Suppressor macrophage (primary cell): ENCODE data around the gene HYDIN.
"Not testable (repeated sequence)": the region's sequence is repeated elsewhere in the genome, so short reads cannot be mapped to it uniquely, and the experiment has no call there.

Experiments
- DNase-seq, 4 experiments: peaks; one replicate each; pipeline ENCODE4 v3.0.0-alpha.2; 2020 to 2022

HYDIN gene

DNA sequence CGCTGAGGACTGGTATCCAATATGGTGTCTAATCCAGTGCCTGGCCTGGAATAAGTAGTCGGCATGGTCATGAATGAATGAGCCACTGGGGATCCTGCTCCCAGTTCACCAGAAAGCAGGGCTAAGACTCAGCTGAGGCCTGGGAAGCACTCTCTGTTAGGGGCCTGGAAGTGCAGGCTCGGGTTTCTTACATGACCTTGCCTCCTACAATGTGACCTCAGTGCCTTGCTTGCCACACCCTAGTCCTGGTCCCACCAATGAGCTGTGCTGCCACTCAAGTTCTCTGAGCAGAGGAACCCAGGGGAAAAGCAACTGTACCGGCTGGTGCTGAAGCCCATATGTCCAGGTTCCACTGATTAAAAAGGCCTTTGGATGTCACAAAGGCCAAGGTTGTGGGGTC, 238.0 kb downstream of the HYDIN start:
- not testable (repeated sequence) for DNase-seq

DNA sequence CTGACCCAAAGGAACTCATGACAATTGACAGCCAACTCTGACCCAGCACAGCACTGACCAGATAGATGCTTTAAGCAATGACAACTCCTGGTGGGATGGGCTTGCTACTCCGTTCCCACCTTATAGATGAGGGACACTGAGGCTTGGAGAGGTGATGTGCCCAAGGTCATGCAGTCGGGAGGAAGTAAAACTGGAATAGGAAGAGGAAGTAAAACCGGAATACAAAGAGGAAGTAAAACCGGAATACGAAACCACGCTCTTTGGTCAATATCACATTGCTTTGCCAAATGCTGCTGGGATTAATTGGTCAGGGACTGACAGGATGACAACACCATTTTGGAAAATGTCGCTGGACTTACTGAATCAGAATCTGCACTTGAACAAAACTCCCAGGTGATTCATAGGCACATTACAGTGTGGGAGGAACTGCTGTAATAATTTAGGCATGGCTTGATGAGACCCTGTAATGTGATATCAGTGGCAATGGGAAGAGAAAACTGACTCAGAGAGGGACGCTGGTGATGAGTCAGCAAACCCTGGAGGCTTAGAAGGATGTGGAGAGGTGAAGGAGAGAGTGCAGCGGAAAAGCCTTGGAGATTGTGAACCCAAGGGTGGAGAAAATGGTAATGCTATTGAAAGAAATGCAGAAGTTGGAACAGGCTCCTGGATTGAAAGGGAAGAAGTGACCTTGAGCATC, 243.4 kb downstream of the HYDIN start:
- not testable (repeated sequence) for DNase-seq

DNA sequence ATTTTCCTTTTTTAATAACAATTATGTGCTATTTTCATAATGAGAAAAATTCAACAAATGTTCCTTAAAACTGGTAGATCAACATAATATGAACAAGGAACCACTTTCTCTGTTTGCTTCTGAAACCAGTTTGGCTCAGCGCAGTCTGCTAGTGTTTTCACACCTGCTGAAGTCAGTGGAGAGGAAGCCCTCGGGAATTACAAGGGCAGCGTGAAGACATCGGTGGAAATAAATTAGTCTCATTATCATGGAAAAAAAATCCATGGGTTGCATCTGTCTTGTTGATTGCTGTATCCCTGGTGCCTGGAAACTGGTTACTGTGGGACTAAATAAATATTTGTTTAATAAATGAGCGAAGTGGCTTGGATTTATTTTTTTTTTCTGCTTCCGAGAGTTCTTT, 245.8 kb downstream of the HYDIN start:
- not testable (repeated sequence) for DNase-seq

DNA sequence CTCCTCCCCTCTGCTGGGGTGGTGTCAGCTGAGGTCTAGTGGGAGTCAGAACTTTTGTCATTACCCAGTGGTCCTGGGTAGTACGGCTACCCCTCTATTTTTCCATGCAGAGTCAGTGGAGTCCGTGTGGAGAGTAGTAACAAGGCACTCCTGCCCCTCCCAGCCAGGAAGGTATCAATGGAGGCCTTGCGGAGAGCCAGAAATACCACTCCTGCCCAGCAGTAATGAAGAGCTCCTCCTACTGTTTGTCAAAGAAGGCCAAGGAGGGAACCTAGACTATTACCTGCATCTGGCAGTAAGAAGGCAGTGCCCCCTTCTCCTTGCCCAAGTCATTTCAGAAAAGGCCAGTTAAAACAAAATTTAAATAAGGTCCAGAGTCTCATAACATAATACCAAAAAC, 262.2 kb downstream of the HYDIN start:
- DNase-seq: not testable (repeated sequence)

DNA sequence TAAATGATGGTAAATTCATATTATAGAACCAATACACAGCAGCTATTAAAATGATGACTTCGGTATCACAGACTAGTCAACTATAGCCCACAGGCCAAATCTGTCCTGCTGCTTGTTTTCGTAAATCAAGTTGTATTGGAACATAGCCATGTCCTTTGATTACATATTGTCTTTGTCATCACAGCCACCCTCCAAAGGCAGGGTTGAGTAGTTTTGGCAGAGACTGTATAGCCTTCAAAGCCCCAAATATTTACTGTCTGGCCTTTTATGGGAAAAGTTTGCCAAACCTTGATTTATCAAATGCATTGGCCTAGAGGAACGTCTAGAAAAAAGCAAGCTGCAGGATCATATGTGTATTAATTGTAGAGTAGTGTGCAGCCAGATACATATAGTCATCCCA, 270.4 kb downstream of the HYDIN start:
- not testable (repeated sequence) for DNase-seq

DNA sequence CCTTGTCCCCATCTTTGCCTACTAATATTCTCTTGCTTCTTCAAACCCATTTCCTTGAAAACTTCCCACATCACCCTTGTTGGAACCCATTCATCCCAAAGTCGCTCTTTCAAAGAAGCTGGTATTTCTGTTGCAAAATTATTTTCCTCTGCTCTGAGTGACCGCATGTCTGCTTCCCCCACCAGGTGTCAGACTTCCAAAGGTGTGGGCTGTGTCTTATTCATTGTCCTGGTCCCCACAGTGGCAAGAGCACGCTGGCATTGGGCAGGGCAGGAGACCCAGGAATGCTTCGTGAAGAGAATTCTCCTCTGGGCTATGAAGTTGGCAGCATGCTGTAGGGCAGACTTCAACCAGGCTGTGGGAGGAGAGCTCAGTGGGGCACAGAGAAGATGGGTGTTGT, 275.6 kb downstream of the HYDIN start:
- DNase-seq: not testable (repeated sequence)

DNA sequence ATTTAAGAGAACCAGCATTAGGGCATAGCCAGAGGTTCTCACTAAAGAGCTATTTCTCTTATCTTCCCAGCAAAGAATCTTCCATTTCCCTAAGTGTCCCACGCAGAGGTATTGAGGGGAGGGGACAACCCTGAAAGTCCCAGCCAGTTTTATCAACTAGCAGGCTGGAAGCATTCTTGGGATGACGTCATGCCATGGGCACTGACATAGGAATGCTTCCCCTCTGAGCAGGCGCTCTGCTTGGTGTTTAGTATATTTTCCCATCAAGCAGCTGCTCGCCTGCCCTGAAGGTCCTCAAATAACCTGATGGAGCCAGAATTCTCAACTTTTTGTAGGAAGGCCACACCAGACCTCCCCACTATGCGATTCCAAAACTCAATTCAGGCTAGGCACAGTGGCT, 276.7 kb downstream of the HYDIN start:
- not testable (repeated sequence) for DNase-seq

DNA sequence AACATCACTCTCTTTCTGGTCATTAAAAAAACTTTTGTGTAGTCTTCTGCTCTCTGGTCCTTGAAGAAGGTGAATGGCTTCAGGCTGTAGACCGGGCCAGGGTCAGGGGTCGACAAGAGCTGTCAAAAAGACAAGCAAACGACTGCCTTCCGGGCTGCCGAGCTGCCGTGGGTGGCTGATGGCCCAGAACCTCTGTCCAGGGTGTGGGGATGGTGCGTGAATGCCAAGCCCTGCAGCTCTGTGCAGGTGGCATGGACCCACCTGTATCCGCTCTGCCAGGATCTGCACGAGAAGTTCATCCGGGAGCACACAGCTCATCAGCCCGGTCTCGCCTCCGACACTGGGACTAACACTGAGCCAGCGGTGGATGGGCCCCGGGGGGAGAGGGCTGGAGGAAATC, 287.0 kb downstream of the HYDIN start:
- DNase-seq: not testable (repeated sequence)

DNA sequence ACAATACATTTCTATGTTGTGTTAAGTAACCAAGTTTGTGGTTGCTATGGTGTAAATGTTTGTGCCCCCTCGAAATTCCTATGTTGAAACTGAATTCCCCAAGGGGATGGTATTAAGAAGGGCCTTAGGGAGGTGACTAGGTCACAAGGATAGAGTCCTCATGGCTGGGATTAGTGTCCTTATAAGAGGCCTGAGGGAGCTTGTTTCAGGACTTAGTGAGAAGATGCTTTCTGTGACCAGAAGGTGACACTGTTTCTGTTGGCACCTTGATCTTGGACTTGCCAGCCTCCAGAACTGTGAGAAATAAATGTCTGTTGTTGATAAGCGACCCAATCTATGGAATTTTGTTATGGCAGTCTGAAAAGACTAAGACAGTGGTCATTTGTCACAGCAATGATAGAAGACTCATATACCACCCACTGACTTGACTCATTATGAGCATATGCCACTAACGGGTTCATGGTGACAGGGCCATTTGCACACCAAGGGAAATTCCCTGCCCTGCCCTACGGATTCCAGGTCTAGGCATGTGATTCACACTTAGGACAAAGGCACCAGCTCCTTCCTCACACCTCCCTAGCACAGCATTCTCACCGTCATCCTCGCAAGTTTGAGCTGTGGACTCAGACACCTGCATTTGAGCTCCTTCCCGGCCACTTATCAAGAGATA, 290.7 kb downstream of the HYDIN start:
- DNase-seq: not testable (repeated sequence)

DNA sequence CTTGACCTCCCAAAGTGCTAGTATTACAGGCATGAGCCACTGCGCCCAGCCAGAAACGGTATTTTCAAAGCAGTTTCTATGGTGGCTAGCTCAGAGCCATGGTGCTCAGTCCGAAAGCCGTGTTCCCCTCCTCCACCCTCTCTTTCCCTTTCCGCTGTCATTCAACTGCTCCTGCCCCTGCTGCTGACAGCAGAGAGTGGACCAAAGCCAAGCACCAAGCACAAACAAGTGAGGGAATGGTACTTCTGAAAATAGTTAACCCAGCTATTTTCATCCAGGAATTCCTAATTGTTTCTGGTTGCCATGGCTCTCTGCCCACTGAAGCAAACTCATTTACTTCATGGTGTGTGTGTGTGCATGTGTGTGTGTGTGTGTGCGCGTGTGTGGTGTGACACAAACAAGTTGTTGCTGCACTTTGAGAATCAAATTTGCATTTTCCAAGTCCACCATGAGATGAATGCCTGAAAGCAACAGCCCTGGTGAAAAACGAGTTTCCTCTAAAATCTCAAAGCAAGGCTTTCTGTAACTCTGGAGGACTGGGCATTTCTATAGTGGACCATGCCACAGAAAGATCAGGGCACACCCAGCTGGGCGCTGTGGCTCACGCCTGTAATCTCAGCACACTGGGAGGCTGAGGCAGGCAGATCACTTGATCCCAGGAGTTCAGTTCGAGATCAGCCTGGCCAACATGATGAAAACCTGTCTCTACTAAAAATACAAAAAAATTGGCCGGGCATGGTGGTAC, 293.6 kb downstream of the HYDIN start:
- DNase-seq: not testable (repeated sequence)

DNA sequence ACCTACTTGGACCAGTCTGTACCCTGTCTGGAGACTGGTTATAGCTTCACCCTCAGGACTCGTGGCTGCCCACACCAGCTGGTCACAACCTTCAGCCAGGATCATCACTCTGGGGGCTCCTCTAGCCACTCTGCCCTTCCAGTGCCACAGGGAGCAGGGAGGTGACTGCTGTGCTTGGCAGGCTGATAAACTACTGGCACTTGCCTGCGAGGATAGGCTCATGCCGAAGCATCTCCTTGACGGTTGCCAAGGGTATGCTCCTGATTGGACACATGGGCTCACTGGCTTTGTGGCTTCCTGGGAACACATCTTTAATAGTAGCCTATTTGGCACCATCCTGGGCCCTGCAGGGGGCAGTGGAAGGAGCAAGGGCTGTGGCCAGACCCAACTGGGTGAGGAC, 295.2 kb downstream of the HYDIN start:
- not testable (repeated sequence) for DNase-seq

DNA sequence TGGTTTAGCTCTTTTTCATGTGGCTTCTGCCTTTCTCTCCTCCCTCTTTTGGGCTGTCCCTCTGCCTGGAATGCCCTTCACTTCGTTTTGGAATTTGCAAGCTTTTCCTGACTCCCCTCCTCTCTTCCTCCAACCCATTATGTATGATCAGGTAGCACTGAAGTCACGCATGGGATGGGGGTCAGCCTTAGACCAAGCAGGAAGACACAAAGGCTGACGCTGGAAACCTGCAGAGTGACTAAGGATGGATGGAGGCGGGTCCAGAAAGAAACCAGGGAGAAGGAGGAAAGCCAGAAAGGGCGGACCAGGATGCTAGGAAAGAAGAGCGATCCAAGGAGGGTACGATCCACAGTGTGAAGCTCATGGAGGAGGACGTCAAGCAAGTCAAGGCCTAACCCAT, 296.8 kb downstream of the HYDIN start:
- DNase-seq: not testable (repeated sequence)

DNA sequence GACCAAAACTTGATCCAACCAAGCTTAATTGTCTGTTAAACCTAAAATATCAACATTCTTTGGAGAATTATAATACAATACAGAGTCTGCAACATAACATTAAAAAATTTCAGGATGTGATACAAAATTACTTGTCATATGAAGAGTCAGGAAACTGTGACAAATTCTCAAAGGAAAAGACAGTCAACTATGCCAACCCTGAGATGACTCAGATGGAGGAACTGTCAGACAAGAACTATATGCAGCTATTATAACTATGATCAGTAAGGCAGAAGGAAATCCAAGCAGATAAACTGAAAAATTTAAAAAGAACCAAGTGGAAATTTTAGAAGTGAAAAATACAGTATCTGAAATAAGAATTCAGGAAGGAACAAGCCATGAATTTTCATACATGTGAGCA, 299.8 kb downstream of the HYDIN start:
- DNase-seq: not testable (repeated sequence)

DNA sequence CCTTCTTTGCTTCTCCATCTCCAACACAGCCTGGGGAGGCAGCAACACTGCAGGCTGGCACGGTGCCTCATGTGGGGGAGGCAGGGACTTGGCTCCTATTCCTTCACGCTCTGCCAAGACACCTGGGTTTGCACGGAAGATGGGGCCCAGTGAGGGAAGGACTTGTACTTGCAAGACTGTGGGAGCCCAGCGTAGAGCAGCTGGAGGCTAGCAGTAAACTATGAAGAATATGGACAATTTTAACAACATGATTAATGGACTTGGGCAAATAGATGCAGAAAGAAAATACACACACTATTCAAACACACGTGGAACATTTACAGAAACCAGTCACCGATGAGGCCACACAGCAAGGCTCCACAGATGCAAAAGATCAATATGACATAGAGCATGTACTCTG, 308.4 kb downstream of the HYDIN start:
- DNase-seq: not testable (repeated sequence)

DNA sequence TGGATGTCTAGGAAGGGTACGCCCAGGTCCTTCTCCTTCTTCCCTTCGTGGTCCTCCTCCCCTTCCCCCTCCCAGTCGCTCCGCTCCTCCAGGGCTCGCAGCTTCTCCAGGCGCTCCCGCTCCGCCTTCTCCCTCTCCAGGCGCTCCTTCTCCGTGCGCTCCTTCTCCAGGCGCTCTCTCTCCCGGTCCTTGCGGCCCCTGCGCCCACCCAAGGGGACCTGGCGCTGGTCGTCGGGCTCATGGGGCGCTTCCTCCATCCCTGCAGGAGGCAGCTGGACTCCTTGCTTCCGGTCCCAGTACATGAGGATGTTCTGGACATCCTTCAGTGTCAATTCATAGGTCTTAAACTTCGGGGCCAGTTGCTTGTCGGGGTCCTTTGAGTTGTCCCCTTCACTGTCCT, 309.9 kb downstream of the HYDIN start:
- not testable (repeated sequence) for DNase-seq

DNA sequence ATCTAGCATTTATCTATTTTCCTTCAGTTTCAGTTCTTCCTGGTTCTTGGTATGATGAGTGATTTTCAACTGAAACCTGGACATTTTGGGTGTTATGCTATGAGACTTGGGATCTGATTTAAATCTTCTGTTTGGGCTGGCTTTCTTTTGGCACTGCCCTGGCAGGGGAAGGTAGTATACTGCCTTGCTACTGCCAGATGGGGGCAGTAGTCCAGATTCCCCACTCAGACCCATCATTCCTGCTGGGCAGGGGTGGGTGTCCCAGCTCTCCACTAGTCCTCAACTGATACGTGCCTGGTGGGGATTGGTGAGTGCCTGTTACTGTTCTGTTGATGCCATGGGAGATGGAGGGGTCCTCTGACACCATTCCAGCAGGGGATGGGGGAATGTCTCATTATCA, 342.3 kb downstream of the HYDIN start:
- DNase-seq: not testable (repeated sequence)

DNA sequence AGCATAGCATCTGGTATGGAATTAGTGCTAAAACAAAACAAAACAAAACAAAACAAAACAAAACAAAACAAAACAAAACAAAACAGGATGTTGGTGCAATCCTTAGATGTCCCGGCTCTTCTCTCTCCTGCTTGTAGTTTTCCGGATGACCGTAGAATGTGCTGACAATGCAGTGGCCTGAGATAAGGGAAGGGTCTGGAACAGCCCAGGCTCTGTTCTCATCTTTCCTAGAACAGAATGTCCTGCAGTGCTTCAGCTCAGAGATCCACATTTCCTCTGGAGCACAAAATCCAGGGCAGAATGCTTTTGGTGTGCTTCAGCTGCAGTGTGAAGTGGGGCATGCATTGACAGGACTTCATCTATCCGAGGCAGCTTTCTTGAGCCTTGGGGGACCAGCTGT, 345.9 kb downstream of the HYDIN start:
- not testable (repeated sequence) for DNase-seq

DNA sequence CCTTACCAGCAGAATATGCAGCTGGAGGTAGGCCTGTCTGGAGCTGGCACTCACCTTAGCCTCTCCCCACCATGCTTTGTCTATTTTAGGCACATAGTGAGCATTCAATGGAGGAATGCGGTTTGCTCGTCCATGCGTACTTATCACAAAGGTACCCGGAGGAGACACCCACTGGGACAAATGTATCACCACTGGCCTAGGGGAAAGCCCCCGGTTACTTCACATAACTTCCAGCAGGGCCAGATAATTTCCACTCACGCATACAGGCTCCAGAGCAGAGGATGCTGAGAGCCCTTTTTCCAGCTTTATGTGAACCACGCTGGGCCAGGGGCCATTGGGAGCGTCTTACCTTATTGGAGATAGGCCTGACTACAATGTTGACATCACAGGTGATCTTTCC, 348.2 kb downstream of the HYDIN start:
- DNase-seq: not testable (repeated sequence)

DNA sequence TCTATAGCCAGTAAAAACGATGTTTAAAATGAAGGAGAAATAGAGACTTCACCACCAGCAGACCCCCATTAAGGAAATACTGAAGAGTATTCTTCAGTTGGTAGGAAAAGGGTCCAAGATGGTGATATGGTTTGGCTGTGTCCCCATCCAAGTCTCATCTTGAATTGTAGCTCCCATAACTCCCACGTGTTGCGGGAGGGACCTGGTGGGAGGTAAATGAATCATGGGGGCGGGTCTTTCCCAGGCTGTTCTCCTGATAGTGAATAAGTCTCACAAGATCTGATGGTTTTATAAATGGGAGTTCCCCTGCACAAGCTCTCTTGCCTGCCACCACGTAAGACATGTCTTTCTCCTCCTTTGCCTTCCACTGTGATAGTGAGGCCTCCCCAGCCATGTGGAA, 352.6 kb downstream of the HYDIN start:
- DNase-seq: peak; percentile 28 to 61 (median 47)

DNA sequence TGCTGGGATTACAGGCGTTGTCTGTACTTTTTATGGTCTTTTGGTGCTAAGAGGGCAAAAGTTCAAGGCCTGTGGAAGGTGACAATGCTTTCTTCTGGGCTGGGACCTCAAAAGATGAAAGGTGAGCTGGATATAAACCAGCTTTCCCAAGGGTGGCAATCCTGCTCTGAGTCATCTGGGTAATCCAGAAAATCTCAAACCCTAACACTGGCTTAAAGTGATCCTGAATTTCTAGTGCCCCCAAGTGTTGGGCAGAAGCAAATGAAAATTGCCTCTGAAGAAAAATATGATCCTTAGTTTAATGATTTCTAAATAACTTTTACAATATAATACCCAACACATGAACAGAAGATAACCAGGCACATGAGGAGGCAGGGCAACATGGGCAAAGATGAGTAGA, 354.1 kb downstream of the HYDIN start:
- not testable (repeated sequence) for DNase-seq

DNA sequence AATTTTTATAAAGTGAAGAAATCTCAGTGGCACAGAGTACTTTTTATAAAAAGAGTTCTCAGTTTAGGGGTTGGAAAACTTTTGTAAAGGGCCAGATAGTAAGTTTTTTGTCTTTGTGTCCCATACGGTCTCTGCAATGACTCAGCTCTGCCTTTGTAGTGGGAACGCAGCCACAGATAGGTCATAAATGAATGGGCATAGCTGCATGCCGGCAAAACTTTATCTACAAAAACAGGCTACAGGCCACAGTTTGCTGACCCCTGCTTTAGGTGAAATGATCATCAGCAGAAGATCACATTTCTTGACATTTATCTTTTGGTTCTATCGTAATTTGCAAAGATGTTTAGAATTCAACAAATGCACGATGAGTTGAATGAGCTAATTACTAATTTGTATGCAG, 365.8 kb downstream of the HYDIN start:
- DNase-seq: not testable (repeated sequence)

DNA sequence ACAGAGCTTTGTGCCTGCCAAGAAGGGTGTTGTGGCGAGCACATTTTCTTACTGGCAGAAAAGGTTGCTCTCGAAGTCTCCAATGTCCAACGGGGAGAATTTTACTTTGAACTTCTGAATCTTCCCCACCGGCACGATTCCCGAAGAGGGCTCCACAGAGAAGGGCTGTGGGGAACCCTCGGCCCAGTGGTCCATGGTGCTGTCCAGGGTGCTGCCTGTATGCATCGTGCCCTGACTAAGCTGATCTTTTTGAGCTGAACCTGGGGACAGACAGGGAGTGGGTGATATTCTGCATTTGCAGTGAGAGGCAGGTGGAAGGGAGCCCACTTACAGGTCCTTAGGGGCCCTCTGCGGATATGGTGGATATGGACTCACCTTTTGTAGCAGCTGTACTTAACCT, 368.5 kb downstream of the HYDIN start:
- DNase-seq: not testable (repeated sequence)

DNA sequence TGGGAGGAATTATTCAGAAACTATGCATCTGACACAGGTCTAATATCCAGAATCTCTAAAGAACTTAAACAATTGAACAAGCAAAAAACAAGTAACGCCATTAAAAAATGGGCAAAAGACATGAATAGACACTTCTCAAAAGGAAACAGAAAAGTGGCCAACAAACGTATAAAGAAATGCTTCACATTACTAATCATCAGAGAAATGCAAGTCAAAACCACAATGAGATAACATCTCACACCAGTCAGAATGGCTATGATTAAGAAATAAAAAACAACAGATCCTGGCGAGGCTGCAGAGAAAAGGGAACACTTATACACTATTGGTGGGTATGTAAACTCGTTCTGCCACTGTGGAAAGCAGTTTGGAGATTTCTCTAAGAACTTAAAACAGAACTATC, 379.2 kb downstream of the HYDIN start:
- not testable (repeated sequence) for DNase-seq
